Subcutaneous adipose tissue (tissue), 4 donors: ENCODE results near the gene NRAP. TPM values are rescaled to one million over a fixed set of nuclear protein-coding genes. Genes with fewer than 3 reads are reported as not detected.

Experiments
- CTCF ChIP-seq: fragments of 450-650 bp; IDR thresholded peaks from one replicate; pipeline ENCODE4 v1.5.1; 2016; ENCODE audit warnings: low read depth, mild to moderate bottlenecking, control low read depth, antibody characterized with exemption, moderate library complexity
- total RNA-seq, 4 donors: library from RNA; depleted of rRNA; stranded (reverse); fragments of >200 nt; gene quantifications; one replicate each; pipeline ENCODE4 v1.1.0, GENCODE V29; 2016

Gene NRAP
- total RNA-seq, 4 donors from 2014 or later, result not detected

DNA sequence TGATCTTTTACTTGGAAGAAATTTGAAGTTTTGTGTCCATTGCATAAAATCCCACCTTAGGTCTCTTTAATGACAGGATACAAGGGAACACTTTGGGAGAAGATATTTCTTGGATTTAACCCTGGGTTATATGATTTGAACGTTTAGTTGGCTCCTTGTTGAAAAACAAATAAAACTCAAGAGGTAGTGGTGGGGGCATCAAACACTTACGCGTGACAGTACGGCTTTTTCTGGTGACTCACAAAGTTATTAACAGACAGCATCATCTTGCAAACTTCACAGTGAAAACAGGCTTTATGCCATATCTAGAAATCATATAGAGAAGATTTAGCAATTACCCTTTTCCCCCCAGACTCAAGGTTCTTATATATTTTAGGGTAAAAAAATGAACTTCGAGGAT is 699 bp downstream of the NRAP start:
- TF ChIP-seq CTCF, result no peak

GRCh38 chr10:113661332-113661731 is 2.5 kb downstream of the NRAP start:
- no peak for TF ChIP-seq CTCF

DNA sequence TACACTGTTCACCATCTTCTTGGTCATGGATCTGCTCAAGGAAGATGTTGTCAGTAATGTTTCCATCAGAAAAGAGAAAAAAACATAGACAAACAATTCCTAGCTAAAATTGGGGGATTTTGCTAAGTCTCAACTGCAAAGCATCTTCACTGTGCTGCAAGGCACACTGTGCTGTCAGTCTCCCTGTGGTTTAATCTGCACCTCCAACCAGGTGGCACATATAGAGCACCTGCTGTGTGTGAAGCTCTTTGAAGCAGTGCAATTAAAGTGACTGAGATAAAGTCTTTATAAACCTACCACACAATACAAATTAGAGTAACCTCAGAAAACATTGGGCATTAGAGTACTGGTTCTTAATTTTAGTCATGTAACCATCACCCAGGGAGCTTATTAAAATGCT is 6.3 kb downstream of the NRAP start:
- TF ChIP-seq CTCF, result no peak

DNA sequence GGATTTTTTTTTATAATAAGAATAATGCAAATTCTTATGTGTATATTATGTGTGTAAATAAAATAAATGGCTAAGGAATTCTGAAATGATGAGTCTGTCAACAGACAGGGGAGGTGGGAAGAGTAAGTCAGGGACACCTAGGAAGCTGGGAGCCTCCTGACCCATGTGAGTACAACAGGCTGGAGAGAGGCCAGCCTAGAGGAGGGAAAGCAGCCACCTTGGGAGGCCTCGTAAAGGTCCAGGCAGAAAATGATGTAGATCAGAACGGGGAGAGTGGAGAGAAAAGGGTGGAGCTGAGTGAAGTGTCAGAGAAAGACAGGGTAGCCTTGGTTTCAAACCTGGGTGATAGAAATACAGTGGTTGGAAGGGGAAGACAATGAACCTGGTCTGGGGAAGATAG is 6.9 kb downstream of the NRAP start:
- no peak for TF ChIP-seq CTCF

DNA sequence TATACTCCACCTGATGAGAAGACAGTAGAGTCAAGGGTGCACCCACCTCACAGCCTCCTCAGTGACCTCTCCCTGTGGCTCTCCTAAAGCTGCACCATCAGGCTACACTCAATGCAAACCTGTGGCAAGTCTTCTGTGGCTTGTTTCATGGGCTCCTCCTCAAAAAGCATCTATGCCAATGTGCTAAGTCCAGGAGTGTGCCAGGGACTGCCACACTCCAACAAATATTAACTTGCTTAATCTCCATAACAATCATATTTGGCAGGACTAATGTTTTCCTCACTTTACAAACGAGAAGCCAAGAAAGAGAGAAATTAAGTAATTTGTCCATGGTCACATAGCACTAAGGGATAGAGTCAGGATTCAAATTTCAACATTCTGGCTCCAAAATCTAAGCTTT is 11.9 kb downstream of the NRAP start:
- no peak for TF ChIP-seq CTCF

DNA sequence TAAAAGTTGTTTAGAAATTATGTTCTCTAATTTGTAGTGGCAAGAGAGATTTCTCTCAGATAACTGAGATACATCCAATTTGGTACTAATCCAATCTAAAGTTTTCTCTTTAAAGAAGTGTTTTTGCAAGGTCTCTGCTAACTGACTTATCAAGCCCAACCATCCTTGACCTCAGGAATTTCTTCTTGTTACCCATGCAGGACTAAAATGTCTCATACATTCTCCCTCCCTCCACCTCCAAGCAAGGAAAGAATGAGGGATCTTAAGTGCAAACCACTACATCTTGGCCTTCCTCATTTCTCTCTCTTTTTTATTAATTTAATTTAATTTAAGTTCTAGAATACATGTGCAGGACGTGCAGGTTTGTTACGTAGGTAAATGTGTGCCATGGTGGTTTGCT is 12.8 kb downstream of the NRAP start:
- TF ChIP-seq CTCF, result no peak

DNA sequence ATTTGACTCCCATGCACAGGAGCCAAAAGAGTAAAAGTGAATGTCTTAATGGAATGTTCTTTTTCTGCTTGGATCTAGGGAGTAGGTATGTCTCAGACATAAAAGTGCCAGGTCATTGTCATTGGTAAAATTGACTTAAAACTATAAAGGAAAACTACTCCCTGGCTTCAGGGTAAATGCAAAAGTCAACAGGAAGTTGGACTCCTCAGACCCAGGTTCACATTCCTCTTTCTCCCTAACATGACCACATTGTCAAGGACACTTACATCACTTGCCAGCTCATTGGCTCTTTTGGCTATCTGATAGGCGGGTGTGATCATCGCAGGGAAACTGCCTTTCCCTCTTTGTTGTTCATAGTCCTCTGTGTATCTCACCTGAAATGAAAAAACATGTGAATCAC is 13.7 kb downstream of the NRAP start:
- no peak for TF ChIP-seq CTCF

DNA sequence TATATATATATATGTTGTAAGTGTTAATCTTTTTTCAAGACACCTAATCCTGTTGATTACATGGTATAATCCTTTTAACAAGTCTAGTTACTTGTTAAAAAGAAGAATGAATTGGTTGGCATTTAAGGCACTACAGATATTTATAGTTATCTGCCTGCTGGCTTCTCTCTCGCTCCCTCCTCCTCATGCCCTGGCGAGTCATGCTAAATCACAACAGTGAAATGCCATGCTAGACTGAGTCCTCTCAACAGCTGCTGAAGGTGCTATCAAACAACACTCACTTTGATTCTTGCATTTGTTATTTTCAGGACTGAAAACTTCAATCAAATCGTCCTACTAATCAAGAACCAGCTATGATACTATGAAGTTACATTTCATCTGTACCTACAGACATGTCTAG is 15.4 kb downstream of the NRAP start:
- TF ChIP-seq CTCF, result no peak
